ENCODE measurements around the gene NIFK. TPM values are rescaled to one million over a fixed set of nuclear protein-coding genes. Genes with fewer than 3 reads are reported as not detected.
A peak's percentile ranks its signal among the peaks of the same experiment; 100 is the strongest.
"Not testable (repeated sequence)": the region's sequence is repeated elsewhere in the genome, so short reads cannot be mapped to it uniquely, and the experiment has no call there.

NIFK gene
- polyA plus RNA-seq, 1 of the 3 experiments (the other 2 are of a cell fraction), result 17.0 TPM

DNA sequence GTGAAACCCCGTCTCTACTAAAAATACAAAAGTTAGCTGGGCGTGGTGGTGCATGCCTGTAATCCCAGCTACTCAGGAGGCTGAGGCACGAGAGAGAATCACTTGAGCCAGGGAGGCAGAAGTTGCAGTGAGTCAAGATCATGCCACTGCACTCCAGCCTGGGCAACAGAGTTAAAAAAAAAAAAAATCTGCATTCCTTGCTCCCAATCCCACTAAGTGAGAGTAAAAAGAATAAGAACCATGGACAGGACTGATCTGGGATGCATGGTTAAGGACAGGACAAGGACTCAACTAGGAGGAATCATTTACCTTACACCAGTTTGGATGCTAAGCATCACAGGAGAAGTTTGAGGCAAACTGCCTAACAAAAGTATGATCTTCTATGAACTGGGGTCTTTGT is 25.2 kb downstream of the NIFK start:
- POLR2A ChIA-PET; H3K9ac ChIP-seq; H3K79me2 ChIP-seq (ENCODE audit: insufficient read depth); CTCF ChIA-PET; DNase-seq; H3K4me3 ChIP-seq (ENCODE audit: low read depth in 2 of 2, low read length in 1 of 2); H3F3A ChIP-seq (replicated peaks; ENCODE audit: insufficient read depth); H4K20me1 ChIP-seq (ENCODE audit: insufficient read depth); H2AFZ ChIP-seq (ENCODE audit: low read depth); H3K9me2 ChIP-seq; H3K27me3 ChIP-seq (ENCODE audit: insufficient read depth); H3K9me3 ChIP-seq; H3K36me3 ChIP-seq (replicated peaks in 1 of 2; ENCODE audit: control insufficient read depth in 1 of 2, insufficient read depth in 2 of 2, low read length in 1 of 2): not testable (repeated sequence)
- Histone ChIP-seq H3K4me1 (ENCODE audit: control insufficient read depth in 1 of 2, insufficient read depth in 2 of 2, low read depth in 1 of 2, low read length in 1 of 2) (peaks cover 4 to 14% of the 10 kb centered on the region in 2 experiments; a peak in 1 of 4 replicates), H3K27ac (ENCODE audit: low read depth in 2 of 2, low read length in 1 of 2) (peak overlapping the region in 1 of 2 experiments; percentile 4; a peak in 1 of 4 replicates), H3K4me2 (peak overlapping the region; percentile 70; the same call in 1 of the 2 replicates)
- TF ChIP-seq, protein P1, sequence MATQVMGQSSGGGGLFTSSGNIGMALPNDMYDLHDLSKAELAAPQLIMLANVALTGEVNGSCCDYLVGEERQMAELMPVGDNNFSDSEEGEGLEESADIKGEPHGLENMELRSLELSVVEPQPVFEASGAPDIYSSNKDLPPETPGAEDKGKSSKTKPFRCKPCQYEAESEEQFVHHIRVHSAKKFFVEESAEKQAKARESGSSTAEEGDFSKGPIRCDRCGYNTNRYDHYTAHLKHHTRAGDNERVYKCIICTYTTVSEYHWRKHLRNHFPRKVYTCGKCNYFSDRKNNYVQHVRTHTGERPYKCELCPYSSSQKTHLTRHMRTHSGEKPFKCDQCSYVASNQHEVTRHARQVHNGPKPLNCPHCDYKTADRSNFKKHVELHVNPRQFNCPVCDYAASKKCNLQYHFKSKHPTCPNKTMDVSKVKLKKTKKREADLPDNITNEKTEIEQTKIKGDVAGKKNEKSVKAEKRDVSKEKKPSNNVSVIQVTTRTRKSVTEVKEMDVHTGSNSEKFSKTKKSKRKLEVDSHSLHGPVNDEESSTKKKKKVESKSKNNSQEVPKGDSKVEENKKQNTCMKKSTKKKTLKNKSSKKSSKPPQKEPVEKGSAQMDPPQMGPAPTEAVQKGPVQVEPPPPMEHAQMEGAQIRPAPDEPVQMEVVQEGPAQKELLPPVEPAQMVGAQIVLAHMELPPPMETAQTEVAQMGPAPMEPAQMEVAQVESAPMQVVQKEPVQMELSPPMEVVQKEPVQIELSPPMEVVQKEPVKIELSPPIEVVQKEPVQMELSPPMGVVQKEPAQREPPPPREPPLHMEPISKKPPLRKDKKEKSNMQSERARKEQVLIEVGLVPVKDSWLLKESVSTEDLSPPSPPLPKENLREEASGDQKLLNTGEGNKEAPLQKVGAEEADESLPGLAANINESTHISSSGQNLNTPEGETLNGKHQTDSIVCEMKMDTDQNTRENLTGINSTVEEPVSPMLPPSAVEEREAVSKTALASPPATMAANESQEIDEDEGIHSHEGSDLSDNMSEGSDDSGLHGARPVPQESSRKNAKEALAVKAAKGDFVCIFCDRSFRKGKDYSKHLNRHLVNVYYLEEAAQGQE (IDR thresholded peaks at IDR 0.05; ENCODE audit: low read depth, low read length), result peak; percentile 82
- 80% methylated on average over 3 of the region's 3 CpGs for WGBS (ENCODE audit: low lambda C conversion rate)

DNA sequence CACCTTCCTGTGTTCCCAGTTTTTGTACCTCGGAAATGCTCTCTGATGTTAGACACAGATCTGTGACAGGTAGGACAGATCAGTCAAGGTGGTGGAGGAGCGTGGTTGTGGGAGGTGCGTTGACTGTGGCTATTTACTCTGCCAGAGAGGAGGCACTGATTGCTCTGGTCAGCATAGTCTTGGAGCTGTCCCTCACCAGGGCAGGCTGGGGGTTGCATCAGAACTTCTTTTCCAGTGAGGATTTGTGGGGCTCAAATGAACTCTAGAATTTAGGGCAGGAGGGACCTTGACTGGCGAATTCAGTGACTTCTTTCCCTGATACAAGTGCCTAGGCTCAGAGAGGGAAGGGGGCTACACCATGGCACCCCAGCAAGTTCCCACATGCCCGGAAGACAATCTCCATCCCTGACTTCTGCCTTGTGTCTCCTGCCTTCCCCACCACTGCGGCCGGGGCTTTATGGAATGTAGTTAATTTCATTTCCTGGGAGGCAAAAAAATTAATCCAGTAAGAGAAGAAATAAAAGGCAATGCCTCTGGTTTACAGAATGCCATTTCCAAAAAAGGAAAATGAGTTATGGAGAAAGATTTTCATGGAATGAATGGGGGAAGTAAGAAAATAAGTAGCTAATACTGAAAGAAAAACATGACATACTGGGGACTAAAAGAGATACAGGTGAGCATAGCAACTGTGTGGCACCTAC is 26.1 kb downstream of the NIFK start:
- no peak for TF ChIP-seq NFIC (IDR thresholded peaks at IDR 0.05; ENCODE audit: borderline replicate concordance)
- TF ChIP-seq, protein P1 (IDR thresholded peaks at IDR 0.05; ENCODE audit: low read depth, low read length), result peak; percentile 47; the same call in 1 of the 2 replicates
- H3K9me2 ChIP-seq, result no peaks in the 10 kb centered on the region
- peaks cover 4 to 14% of the 10 kb centered on the region in 2 experiments; a peak in 1 of 4 replicates for H3K4me1 ChIP-seq (ENCODE audit: control insufficient read depth in 1 of 2, insufficient read depth in 2 of 2, low read depth in 1 of 2, low read length in 1 of 2)
- peaks cover 8% of the 10 kb centered on the region for H3F3A ChIP-seq (replicated peaks; ENCODE audit: insufficient read depth)
- no peaks in the 10 kb centered on the region for H3K36me3 ChIP-seq (replicated peaks in 1 of 2; ENCODE audit: control insufficient read depth in 1 of 2, insufficient read depth in 2 of 2, low read length in 1 of 2)
- no peaks in the 10 kb centered on the region for H4K20me1 ChIP-seq (ENCODE audit: insufficient read depth)
- no peak overlapping the region for H3K4me3 ChIP-seq (ENCODE audit: low read depth in 2 of 2, low read length in 1 of 2)
- H2AFZ ChIP-seq (ENCODE audit: low read depth), result no peak overlapping the region
- H3K27me3 ChIP-seq (ENCODE audit: insufficient read depth), result no peaks in the 10 kb centered on the region
- peak overlapping the region; percentile 21 to 48; a peak in 3 of 4 replicates for H3K27ac ChIP-seq (ENCODE audit: low read depth in 2 of 2, low read length in 1 of 2)
- H3K79me2 ChIP-seq (ENCODE audit: insufficient read depth), result no peaks in the 10 kb centered on the region
- DNase-seq, result no peak
- H3K9ac ChIP-seq, result no peak overlapping the region
- WGBS (ENCODE audit: low lambda C conversion rate), result 63% methylated on average over 7 of the region's 7 CpGs
- ChIA-PET POLR2A (no interaction called here), CTCF (no interaction called here)
- peak overlapping the region; percentile 70 for H3K4me2 ChIP-seq
- no peaks in the 10 kb centered on the region for H3K9me3 ChIP-seq
